ENCODE measurements around the gene SLC28A1. TPM values are rescaled to one million over a fixed set of nuclear protein-coding genes. Genes with fewer than 3 reads are reported as not detected.

Gene SLC28A1
- total RNA-seq, 1 donor from 2014 or later = not detected

DNA sequence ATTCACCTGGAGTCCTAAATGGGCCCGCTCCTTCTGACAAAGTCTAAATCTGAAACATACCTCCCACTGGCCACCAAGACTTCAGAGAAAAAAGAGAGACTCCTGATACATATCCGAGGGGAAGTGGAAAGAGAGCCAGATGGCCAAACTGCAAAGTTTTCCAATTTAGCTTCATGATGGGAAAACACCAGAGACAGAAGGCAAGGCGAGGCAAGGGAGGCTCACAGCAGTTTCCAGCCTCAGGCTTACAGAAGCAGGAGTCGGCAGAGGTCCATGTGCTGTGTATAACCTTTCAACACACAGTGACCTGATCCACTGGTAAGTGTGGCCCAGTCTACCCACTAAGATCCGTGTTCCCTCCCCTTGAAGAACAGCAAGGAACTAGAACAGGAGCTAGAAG lies 67.3 kb downstream of the SLC28A1 start:
- no peak for FAIRE-seq
- Histone ChIP-seq H4K20me1 (ENCODE audit: insufficient read depth, low read length) (no peaks in the 10 kb centered on the region), H3K9me3 (ENCODE audit: insufficient read depth, low read depth, low read length) (no peaks in the 10 kb centered on the region), H3K27me3 (ENCODE audit: insufficient read depth, low read length) (no peaks in the 10 kb centered on the region), H3K36me3 (ENCODE audit: insufficient read depth, low read length) (no peaks in the 10 kb centered on the region), H3K27ac (ENCODE audit: low read depth, low read length) (no peak overlapping the region), H3K4me2 (ENCODE audit: low read length) (no peak overlapping the region), H3K4me1 (ENCODE audit: insufficient read depth, low read length) (peaks cover 16% of the 10 kb centered on the region), H3K9ac (ENCODE audit: low read length) (no peak overlapping the region), H3K79me2 (ENCODE audit: insufficient read depth, low read length) (no peaks in the 10 kb centered on the region), H3K4me3 (ENCODE audit: insufficient read depth, low read depth, low read length) (no peak overlapping the region), H2AFZ (ENCODE audit: low read depth, low read length) (no peak overlapping the region)
- peaks cover 6% of the 10 kb centered on the region for H3K27me3 Mint-ChIP-seq (ENCODE audit: low read depth, unreplicated experiment)
- H3K36me3 Mint-ChIP-seq (ENCODE audit: low read depth, unreplicated experiment) = peaks cover 3% of the 10 kb centered on the region
- no peak for DNase-seq (ENCODE audit: low read depth)
- H3K4me1 Mint-ChIP-seq (ENCODE audit: low read depth, unreplicated experiment) = peaks cover 12% of the 10 kb centered on the region
- H3K27ac Mint-ChIP-seq (ENCODE audit: unreplicated experiment) = no peak overlapping the region
- TF ChIP-seq, protein P1, sequence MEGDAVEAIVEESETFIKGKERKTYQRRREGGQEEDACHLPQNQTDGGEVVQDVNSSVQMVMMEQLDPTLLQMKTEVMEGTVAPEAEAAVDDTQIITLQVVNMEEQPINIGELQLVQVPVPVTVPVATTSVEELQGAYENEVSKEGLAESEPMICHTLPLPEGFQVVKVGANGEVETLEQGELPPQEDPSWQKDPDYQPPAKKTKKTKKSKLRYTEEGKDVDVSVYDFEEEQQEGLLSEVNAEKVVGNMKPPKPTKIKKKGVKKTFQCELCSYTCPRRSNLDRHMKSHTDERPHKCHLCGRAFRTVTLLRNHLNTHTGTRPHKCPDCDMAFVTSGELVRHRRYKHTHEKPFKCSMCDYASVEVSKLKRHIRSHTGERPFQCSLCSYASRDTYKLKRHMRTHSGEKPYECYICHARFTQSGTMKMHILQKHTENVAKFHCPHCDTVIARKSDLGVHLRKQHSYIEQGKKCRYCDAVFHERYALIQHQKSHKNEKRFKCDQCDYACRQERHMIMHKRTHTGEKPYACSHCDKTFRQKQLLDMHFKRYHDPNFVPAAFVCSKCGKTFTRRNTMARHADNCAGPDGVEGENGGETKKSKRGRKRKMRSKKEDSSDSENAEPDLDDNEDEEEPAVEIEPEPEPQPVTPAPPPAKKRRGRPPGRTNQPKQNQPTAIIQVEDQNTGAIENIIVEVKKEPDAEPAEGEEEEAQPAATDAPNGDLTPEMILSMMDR (IDR thresholded peaks at IDR 0.05; ENCODE audit: insufficient read depth, low read depth, low read length) = no peak
- no peak for TF ChIP-seq EZH2 (IDR thresholded peaks at IDR 0.05; ENCODE audit: insufficient read depth, low read length)
- H3K9me3 Mint-ChIP-seq (ENCODE audit: unreplicated experiment) = no peaks in the 10 kb centered on the region
- no peak overlapping the region for H3K4me3 Mint-ChIP-seq (ENCODE audit: unreplicated experiment)

DNA sequence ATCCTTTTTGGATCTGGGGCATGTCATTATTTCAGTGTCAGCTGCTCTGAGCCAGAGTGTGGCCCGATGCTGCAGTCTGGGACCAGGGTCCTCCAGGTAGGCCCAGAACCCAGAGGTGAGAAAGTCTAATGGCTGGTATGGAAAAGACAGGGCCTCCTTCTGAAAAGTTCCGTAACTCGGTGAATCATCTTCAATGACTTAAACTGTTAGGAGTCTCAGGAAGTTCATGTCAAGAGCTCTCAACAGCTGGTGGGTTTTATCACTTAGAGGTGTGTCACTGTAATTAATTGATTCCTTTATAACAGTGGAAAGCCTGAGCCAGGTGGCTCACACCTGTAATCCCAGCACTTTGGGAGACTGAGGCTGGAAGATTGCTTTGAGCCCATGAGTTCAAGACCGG lies 68.7 kb downstream of the SLC28A1 start:
- H3K36me3 ChIP-seq (ENCODE audit: insufficient read depth, low read length) = no peaks in the 10 kb centered on the region
- no peaks in the 10 kb centered on the region for H3K27me3 ChIP-seq (ENCODE audit: insufficient read depth, low read length)
- H4K20me1 ChIP-seq (ENCODE audit: insufficient read depth, low read length) = no peaks in the 10 kb centered on the region
- peaks cover 9% of the 10 kb centered on the region for H3K4me1 ChIP-seq (ENCODE audit: insufficient read depth, low read length)
- H3K9ac ChIP-seq (ENCODE audit: low read length) = no peak overlapping the region
- H3K4me2 ChIP-seq (ENCODE audit: low read length) = no peak overlapping the region
- no peak overlapping the region for H3K27ac Mint-ChIP-seq (ENCODE audit: unreplicated experiment)
- FAIRE-seq (no peak), DNase-seq (ENCODE audit: low read depth) (peak; percentile 37)
- no peak overlapping the region for H3K4me3 ChIP-seq (ENCODE audit: insufficient read depth, low read depth, low read length)
- no peaks in the 10 kb centered on the region for H3K9me3 ChIP-seq (ENCODE audit: insufficient read depth, low read depth, low read length)
- H3K4me1 Mint-ChIP-seq (ENCODE audit: low read depth, unreplicated experiment) = peaks cover 10% of the 10 kb centered on the region
- H3K36me3 Mint-ChIP-seq (ENCODE audit: low read depth, unreplicated experiment) = peaks cover 3% of the 10 kb centered on the region
- H3K9me3 Mint-ChIP-seq (ENCODE audit: unreplicated experiment) = no peaks in the 10 kb centered on the region
- H3K27ac ChIP-seq (ENCODE audit: low read depth, low read length) = no peak overlapping the region
- H3K79me2 ChIP-seq (ENCODE audit: insufficient read depth, low read length) = no peaks in the 10 kb centered on the region
- H3K27me3 Mint-ChIP-seq (ENCODE audit: low read depth, unreplicated experiment) = peaks cover 6% of the 10 kb centered on the region
- no peak overlapping the region for H2AFZ ChIP-seq (ENCODE audit: low read depth, low read length)
- H3K4me3 Mint-ChIP-seq (ENCODE audit: unreplicated experiment) = no peak overlapping the region
- TF ChIP-seq, protein P1 (IDR thresholded peaks at IDR 0.05; ENCODE audit: insufficient read depth, low read depth, low read length) = no peak
- no peak for TF ChIP-seq EZH2 (IDR thresholded peaks at IDR 0.05; ENCODE audit: insufficient read depth, low read length)

DNA sequence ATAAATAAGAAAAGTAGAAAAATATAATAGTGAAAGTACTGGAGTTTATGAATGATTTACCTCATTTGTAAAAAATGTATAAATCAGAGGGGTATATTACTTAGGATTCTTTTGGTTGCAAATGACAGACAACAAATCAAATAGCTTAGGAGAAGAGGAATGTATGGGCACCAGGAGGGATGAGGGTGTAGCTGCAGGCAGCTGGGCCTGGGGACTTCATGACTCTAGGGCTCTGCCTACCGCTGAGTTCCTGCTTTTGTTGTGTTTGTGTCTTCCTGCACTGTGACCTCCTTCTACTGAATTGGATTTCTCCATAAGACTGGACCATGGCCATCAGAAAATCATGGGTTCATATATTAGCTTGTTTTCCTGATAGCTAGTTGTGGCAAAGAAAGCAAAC lies 69.3 kb downstream of the SLC28A1 start:
- TF ChIP-seq, protein P1 (IDR thresholded peaks at IDR 0.05; ENCODE audit: insufficient read depth, low read depth, low read length) = no peak
- no peak for TF ChIP-seq EZH2 (IDR thresholded peaks at IDR 0.05; ENCODE audit: insufficient read depth, low read length)
- DNase-seq (ENCODE audit: low read depth) (no peak), FAIRE-seq (no peak)
- Mint-ChIP-seq H3K4me3 (ENCODE audit: unreplicated experiment) (no peak overlapping the region), H3K27me3 (ENCODE audit: low read depth, unreplicated experiment) (peaks cover 6% of the 10 kb centered on the region), H3K4me1 (ENCODE audit: low read depth, unreplicated experiment) (peaks cover 4% of the 10 kb centered on the region), H3K9me3 (ENCODE audit: unreplicated experiment) (no peaks in the 10 kb centered on the region), H3K36me3 (ENCODE audit: low read depth, unreplicated experiment) (peaks cover 3% of the 10 kb centered on the region), H3K27ac (ENCODE audit: unreplicated experiment) (no peak overlapping the region)
- Histone ChIP-seq H3K4me1 (ENCODE audit: insufficient read depth, low read length) (peaks cover 6% of the 10 kb centered on the region), H3K4me3 (ENCODE audit: insufficient read depth, low read depth, low read length) (no peak overlapping the region), H3K79me2 (ENCODE audit: insufficient read depth, low read length) (no peaks in the 10 kb centered on the region), H3K27me3 (ENCODE audit: insufficient read depth, low read length) (no peaks in the 10 kb centered on the region), H3K9me3 (ENCODE audit: insufficient read depth, low read depth, low read length) (no peaks in the 10 kb centered on the region), H3K9ac (ENCODE audit: low read length) (no peak overlapping the region), H2AFZ (ENCODE audit: low read depth, low read length) (no peak overlapping the region), H3K36me3 (ENCODE audit: insufficient read depth, low read length) (no peaks in the 10 kb centered on the region), H3K27ac (ENCODE audit: low read depth, low read length) (no peak overlapping the region), H4K20me1 (ENCODE audit: insufficient read depth, low read length) (no peaks in the 10 kb centered on the region), H3K4me2 (ENCODE audit: low read length) (no peak overlapping the region)
